Skeletal muscle satellite cell (primary cell): Measurements from ENCODE around the gene CCDC188. TPM values are rescaled to one million over a fixed set of nuclear protein-coding genes. Genes with fewer than 3 reads are reported as not detected.

Experiments used
- H3K27me3 ChIP-seq: 2 replicates; pipeline ENCODE4 v1.7.0; 2013; ENCODE audit warnings: low read length; ENCODE audit not compliant: control insufficient read depth, insufficient read depth
- H3K36me3 ChIP-seq: 2 replicates; pipeline ENCODE4 v1.7.0; 2013; ENCODE audit warnings: mild to moderate bottlenecking, control low read depth, low read length; ENCODE audit not compliant: insufficient read depth
- H3K4me1 ChIP-seq: 2 replicates; pipeline ENCODE4 v1.7.0; 2013; ENCODE audit warnings: low read length; ENCODE audit not compliant: control insufficient read depth, insufficient read depth
- H3K4me2 ChIP-seq: 2 replicates; pipeline ENCODE4 v1.7.0; 2013; ENCODE audit warnings: mild to moderate bottlenecking, low read length
- H3K4me3 ChIP-seq: 2 replicates; pipeline ENCODE4 v1.7.0; 2013; ENCODE audit warnings: low read length
- H3K9ac ChIP-seq: 2 replicates; pipeline ENCODE4 v1.7.0; 2013; ENCODE audit warnings: mild to moderate bottlenecking, low read depth, low read length, moderate library complexity
- H3K9me3 ChIP-seq: replicated peaks from 2 replicates; pipeline ENCODE4 v1.7.0; 2013; ENCODE audit warnings: mild to moderate bottlenecking, control low read depth, low read length
- small RNA-seq: library from RNA; depleted of rRNA; stranded (forward); fragments of <200 nt; gene quantifications from one replicate; pipeline ENCODE3, GENCODE V24; 2012

The CCDC188 gene

DNA sequence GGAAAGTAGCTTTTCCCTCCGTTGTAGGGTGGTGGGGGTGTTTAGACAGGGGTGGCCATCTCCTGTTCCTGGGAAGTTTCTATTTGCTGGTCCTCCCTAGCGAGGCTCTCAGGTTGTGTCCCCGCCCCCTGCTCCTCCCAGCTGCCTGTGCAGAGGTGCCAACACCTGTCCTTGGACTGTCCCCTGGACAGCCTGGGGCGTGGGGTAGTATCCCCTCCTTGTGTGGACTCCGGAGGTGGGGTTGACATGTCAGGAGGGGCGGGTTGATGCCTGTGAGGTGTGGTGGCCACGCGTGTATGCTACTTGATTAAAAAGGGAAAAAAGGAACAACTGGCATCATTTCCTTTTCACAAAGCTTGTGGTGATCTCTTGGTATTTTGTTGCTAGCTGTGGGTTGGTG lies 49.2 kb downstream of the CCDC188 start:
- Histone ChIP-seq H3K4me2 (no peak overlapping the region), H3K36me3 (peaks cover 65% of the 10 kb centered on the region), H3K9me3 (no peaks in the 10 kb centered on the region), H3K4me1 (no peaks in the 10 kb centered on the region), H3K27me3 (no peaks in the 10 kb centered on the region), H3K4me3 (no peak overlapping the region), H3K9ac (no peak overlapping the region)

DNA sequence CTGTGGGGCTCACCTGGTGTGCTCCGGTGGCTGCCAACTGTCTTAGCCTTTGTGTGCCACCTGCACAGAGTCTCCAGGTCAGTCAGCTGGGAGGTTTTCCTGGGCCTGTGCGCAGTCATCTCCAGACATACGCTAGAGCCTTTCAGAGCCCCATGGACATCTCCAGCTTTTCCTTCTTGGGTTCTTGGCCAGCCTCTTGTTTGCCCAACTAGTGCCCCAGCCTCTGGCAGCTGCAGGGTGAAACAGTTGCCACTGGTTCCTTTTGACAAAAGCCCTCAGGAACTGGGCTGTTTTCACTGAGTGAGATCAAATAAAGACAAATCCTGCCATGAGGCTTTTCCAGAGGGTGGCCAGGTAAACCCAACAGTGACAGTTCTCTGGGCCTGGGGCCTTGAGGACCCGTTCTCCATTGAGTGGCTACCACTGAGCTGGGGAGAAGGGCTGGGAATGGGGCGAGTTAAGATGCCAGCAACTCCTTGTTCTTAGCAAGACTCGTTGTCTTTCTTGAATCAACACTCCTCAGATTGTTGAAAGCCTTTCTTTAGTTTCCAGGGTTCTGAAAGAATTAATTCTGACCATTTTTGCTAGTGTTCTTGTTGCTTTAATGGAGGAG lies 51.6 kb downstream of the CCDC188 start:
- H3K9ac ChIP-seq, result no peak overlapping the region
- H3K27me3 ChIP-seq, result no peaks in the 10 kb centered on the region
- H3K9me3 ChIP-seq, result no peaks in the 10 kb centered on the region
- no peak overlapping the region for H3K4me2 ChIP-seq
- no peak overlapping the region for H3K4me3 ChIP-seq
- H3K4me1 ChIP-seq, result no peaks in the 10 kb centered on the region
- H3K36me3 ChIP-seq, result peaks cover 67% of the 10 kb centered on the region

Small RNA genes within 50 kb of the gene (small RNA-seq; reads per million reads assigned to genes)
- gene MIR6816, result not detected
- not detected for gene RF00599
